ENCODE measurements around the gene ULK4.
A peak's percentile ranks its signal among the peaks of the same experiment; 100 is the strongest.

- peak; percentile 97 for TF ChIP-seq POLR2AphosphoS5 (IDR thresholded peaks at IDR 0.05; ENCODE audit: low read depth)
- no peak for TF ChIP-seq CTCF (IDR thresholded peaks at IDR 0.05; ENCODE audit: insufficient read depth, low read length)
- TF ChIP-seq SPI1 (IDR thresholded peaks at IDR 0.05; ENCODE audit: borderline replicate concordance, low read depth): peak; percentile 28; the same call in 1 of the 2 replicates
- TF ChIP-seq REST (IDR thresholded peaks at IDR 0.05; ENCODE audit: insufficient replicate concordance, low read depth): peak; percentile 78
These were observed 762.7 kb downstream of the ULK4 start, which contains the start of gene CTNNB1 for GRCh38 chr3:41198950-41199865.
